Middle frontal gyrus (tissue), 1 donor: ENCODE data around the gene PMAIP1.
"Not testable (repeated sequence)": the region's sequence is repeated elsewhere in the genome, so short reads cannot be mapped to it uniquely, and the experiment has no call there.

Source experiments
- DNase-seq: peaks from one replicate; pipeline ENCODE4 v3.0.0-alpha.2; 2015; ENCODE audit warnings: low spot score; ENCODE audit errors: extremely low spot score

PMAIP1 gene

DNA sequence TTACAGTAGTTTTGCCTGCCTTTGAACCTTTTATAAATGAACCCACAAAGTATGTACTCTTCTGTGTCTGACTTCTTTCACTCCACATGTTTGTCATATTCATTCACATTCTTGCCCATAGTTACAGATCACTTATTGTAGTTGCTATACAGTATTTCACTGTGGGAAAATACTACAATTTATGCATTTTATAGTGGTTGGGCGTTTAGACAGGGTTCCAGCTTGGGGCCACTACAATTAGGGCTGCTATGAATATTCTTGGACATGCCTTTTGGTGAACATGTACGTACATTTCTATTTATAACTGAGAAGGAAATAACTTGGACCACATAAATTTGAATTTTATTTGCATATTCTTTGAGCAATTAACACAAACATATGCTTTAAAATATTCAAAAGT, 15.4 kb upstream of the PMAIP1 start:
- no peak for DNase-seq

DNA sequence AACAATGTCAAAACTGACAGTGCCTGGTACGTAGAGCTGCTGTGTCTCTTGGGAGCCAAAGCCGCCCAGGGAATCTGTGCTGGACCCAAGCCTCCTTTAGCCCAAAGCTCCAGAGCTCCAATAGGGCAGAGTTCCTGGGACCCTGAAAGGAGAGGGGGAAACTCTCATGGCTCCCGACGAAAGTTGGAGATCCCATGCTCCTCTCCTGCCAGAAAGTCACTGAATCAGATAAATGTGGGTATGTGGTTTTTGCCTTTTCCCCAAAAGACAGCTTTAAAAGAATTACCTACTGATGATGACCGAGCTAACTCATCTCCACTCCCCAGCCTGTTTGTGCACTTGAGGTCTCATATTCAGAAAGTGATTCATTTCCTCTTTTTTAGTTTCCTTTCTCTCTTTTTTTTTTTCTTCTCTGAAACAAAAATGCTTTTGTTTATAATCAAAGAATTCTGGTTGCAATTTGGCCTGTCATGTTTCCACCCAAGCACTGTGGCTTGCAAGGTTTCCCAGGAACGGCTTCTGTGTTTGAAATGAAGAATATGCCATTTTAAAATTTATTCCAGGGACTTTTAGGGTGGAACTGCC, 14.1 kb upstream of the PMAIP1 start:
- no peak for DNase-seq

- DNase-seq, result not testable (repeated sequence)
These were observed 13.4 kb upstream of the PMAIP1 start for GRCh38 chr18:59886399-59886798.

GRCh38 chr18:59892123-59892522, 7.7 kb upstream of the PMAIP1 start:
- DNase-seq, result no peak

DNA sequence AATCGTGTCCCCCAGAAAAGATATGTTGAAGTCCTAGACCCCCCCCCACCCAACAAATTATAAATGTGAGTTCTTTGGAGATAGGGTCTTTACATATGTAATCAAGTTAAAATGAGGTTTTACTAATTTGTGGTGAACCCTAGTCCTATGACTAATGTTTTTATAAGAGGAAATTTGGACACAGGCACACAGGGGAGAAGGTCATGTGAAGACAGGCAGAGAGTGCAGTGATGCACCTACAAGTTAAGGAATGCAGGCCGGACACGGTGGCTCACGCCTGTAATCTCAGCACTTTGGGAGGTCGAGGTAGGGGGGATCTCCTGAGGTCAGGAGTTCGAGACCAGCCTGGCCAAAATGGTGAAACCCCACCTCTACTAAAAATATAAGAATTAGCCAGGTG, 5.8 kb upstream of the PMAIP1 start:
- no peak for DNase-seq

GRCh38 chr18:59897321-59897954, 2.4 kb upstream of the PMAIP1 start:
- no peak for DNase-seq

DNA sequence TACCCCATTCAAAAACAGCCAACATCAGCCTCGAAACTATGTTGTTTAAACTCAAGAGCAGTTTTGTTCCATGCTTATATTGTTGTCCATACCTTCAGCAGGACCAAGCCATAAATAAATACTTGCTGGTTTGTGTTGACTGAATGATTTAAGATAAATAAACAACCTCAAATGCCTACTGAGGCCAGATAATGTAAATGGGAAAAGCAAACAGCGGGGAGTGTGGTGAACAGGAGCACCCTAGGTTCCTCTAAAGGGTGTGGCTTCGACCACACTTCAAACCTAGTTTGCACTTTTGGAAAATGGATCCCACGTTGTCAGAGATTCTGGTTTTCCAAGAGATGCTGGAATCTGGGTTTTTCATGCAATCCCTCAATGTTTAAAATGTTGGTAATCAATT, 1.7 kb upstream of the PMAIP1 start:
- no peak for DNase-seq

DNA sequence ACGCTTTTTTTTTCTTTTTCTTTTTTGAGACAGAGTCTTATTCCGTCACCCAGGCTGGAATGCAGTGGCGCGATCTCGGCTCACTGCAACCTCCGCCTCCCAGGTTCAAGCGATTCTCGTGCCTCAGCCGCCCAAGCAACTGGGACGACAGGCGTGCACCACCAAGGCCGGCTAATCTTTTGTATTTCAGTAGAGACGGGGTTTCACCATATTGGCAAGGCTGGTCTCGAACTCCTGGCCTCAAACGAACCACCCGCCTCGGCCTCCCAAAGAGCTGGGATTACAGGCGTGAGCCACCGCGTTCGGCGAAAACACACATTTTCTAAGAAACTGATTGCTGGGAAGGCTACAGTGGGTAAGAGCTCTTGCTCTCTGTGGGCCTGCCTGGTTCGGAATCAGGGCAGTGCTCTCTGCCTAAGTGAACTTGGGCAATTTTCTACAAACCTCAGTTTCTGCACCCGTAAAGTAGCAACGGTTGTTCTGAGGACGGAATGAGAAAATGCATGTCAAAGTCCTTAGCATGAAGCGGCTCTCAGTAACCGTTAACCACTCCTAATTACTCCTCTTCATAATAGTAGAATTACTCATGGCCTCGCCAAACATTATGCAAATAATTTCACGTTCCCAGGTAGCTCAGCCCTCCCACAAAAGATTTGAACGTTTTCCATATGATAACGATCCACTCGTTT, 1.0 kb upstream of the PMAIP1 start:
- no peak for DNase-seq

GRCh38 chr18:59900222-59901128, 679 bp downstream of the PMAIP1 start:
- DNase-seq, result no peak

DNA sequence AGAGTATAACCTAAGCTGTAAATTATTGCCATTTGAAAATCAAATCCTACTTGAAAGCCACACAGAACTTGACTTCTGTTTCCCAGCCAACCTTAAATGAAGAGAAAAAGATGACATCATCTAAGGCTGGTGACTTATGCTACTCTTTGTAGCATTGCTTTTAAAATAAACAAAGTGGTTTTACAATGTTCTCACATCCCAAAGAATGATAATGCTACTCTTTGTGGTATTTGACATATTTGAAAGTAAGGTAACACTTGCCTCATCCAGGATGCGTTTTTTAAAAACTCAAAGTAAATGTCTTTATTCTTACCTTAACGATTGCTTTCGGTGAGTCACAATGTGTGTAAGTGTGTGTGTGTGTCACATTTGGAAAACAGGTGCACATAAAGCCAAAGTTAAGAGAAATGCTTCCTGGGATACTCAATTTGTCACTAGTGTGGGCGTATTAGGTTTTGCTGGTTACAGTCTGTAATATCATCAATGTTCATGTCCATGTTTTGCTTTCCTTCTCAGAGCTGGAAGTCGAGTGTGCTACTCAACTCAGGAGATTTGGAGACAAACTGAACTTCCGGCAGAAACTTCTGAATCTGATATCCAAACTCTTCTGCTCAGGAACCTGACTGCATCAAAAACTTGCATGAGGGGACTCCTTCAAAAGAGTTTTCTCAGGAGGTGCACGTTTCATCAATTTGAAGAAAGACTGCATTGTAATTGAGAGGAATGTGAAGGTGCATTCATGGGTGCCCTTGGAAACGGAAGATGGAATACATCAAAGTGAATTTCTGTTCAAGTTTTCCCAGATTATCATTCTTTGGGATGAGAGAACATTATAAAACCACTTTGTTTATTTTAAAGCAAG, 2.6 kb downstream of the PMAIP1 start:
- no peak for DNase-seq

DNA sequence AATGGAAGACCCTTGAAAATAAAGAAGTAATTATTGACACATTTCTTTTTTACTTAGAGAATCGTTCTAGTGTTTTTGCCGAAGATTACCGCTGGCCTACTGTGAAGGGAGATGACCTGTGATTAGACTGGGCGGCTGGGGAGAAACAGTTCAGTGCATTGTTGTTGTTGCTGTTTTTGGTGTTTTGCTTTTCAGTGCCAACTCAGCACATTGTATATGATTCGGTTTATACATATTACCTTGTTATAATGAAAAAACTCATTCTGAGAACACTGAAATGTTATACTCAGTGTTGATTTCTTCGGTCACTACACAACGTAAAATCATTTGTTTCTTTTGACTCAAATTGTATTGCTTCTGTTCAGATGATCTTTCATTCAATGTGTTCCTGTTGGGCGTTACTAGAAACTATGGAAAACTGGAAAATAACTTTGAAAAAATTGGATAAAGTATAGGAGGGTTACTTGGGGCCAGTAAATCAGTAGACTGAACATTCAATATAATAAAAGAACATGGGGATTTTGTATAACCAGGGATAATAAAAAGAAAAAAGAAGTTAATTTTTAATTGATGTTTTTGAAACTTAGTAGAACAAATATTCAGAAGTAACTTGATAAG, 3.3 kb downstream of the PMAIP1 start:
- no peak for DNase-seq

DNA sequence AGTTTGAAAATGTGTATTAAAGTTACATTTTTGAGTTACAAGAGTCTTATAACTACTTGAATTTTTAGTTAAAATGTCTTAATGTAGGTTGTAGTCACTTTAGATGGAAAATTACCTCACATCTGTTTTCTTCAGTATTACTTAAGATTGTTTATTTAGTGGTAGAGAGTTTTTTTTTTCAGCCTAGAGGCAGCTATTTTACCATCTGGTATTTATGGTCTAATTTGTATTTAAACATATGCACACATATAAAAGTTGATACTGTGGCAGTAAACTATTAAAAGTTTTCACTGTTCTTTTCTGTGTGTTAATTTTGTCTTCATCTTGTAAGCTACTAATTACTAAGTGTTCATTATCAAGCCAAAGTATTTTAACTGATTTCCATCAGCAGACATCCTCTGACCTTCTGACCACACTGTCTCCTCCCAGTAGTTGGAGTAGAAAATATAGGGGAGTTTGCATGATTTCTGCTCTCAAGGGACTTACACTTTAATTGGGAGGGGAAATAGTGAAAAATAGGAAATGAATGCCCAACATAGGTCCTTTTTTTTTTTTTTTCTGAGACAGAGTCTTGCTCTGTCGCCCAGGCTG, 4.3 kb downstream of the PMAIP1 start:
- DNase-seq, result no peak

DNA sequence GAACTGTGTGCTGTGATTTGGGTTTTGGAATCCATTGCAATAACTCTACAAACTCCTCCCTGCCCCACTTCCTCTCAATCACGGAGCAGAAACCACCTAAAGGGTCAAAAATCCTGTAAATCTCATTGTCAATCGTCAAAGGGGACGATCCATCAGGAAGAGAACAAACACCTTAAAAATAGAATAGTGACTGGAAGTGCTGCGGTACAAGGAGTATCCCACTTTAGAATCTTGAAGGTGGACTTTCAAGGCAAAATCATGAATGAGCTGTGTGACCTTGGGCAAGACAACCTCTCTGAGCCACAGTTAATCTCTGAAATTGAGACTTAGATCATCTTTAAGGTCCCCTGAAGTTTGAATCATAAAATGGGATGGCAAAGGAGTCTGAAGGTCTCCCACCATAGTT, 5.9 kb downstream of the PMAIP1 start:
- no peak for DNase-seq

- no peak for DNase-seq
These were observed 6.4 kb downstream of the PMAIP1 start for GRCh38 chr18:59906203-59906602.

DNA sequence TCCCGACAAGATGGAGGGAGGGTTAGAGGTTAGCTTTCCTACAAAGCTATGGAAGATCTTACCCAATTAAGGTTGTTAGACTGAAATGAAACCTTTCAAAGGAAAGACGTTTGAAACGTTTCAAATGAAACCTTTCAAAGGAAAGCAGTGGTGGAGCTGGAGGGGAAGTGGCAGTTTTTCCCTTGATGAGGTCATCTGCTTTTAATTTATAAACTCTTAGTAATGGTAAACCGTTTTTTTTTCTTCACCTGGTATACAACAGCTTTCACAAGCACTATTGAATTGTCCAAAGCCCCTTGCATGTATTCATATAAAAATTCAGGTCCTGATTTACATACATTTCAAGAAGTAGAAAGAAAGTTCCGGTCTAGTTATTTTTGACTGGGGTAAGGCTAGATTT, 7.4 kb downstream of the PMAIP1 start:
- DNase-seq, result no peak

GRCh38 chr18:59907660-59908059, 7.9 kb downstream of the PMAIP1 start:
- DNase-seq, result no peak

DNA sequence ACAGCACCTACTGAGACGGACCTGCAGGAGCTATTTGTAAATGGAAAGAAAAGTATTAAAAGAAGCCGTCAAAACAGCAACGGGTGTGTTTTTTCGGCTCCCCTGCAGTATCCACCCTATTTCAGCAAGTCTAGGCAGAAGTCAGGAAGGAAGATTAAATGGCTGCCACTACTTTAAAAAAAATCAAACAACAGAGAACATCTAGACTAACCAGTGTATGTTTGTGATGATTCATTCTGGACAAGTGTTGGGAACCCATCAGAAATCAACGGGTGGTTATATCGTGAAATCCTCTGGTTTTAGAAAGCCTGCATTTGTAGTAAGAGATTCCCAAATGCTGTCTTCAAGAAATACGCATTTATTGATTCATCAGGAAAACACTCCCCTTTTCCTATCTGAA, 9.0 kb downstream of the PMAIP1 start:
- DNase-seq, result no peak

- no peak for DNase-seq
These were observed 9.7 kb downstream of the PMAIP1 start for GRCh38 chr18:59909289-59910036.

GRCh38 chr18:59910967-59911366, 11.2 kb downstream of the PMAIP1 start:
- DNase-seq, result no peak
